Peyer's patch (tissue), 4 donors: ENCODE results near the gene SNTG2. TPM values are rescaled to one million over a fixed set of nuclear protein-coding genes. Genes with fewer than 3 reads are reported as not detected.

ENCODE experiments used
- DNase-seq, 3 donors: peaks; one replicate each; pipeline ENCODE4 v3.0.0-alpha.2; 2017 to 2019
- H3K27ac ChIP-seq, 4 donors: fragments of 200-600 bp; sonication (generic); one replicate each; pipeline ENCODE4 v1.5.1; 2016 to 2019
- H3K27me3 ChIP-seq, 2 donors: fragments of 200-600 bp; sonication (generic); one replicate each; pipeline ENCODE4 v1.5.1; 2019
- H3K36me3 ChIP-seq, 3 donors: fragments of 200-600 bp; sonication (generic); one replicate each; pipeline ENCODE4 v1.5.1; 2016 to 2019
- H3K4me1 ChIP-seq, 4 donors: fragments of 200-600 bp; sonication (generic); one replicate each; pipeline ENCODE4 v1.5.1; 2016 to 2019
- H3K4me3 ChIP-seq, 4 donors: fragments of 200-600 bp; sonication (generic); 1 replicate in 3 of 4; 2 replicates in 1 of 4; pipeline ENCODE4 v1.5.1; 2016 to 2019; ENCODE audit warnings: mild to moderate bottlenecking in 1 of 4
- H3K9me3 ChIP-seq, 4 donors: fragments of 200-600 bp; sonication (generic); one replicate each; pipeline ENCODE4 v1.5.1; 2016 to 2019; ENCODE audit warnings: mild to moderate bottlenecking in 1 of 4
- POLR2A ChIP-seq, 2 donors: fragments of 450-650 bp; IDR thresholded peaks; one replicate each; pipeline ENCODE4 v1.5.1; 2017; ENCODE audit warnings: antibody characterized with exemption in 2 of 2, mild to moderate bottlenecking in 2 of 2, moderate library complexity in 2 of 2
- total RNA-seq, 4 donors: library from RNA; depleted of rRNA; stranded (reverse); fragments of >200 nt; gene quantifications; one replicate each; pipeline ENCODE4 v1.1.0, GENCODE V29; 2016
- TF ChIP-seq, protein P1 (sequence below), 6 experiments: fragments of 450-650 bp in 4 of 6; fragments of 200-600 bp in 2 of 6; sonication (generic) in 1 of 6; IDR thresholded peaks; one replicate each; pipeline ENCODE4 v1.5.1; 2017 to 2019; ENCODE audit warnings: antibody characterized with exemption in 6 of 6, mild to moderate bottlenecking in 3 of 6, moderate library complexity in 1 of 6

The SNTG2 gene
- total RNA-seq, 4 donors from 2014 or later: 1.8 to 65.2 (median 3.9) TPM

DNA sequence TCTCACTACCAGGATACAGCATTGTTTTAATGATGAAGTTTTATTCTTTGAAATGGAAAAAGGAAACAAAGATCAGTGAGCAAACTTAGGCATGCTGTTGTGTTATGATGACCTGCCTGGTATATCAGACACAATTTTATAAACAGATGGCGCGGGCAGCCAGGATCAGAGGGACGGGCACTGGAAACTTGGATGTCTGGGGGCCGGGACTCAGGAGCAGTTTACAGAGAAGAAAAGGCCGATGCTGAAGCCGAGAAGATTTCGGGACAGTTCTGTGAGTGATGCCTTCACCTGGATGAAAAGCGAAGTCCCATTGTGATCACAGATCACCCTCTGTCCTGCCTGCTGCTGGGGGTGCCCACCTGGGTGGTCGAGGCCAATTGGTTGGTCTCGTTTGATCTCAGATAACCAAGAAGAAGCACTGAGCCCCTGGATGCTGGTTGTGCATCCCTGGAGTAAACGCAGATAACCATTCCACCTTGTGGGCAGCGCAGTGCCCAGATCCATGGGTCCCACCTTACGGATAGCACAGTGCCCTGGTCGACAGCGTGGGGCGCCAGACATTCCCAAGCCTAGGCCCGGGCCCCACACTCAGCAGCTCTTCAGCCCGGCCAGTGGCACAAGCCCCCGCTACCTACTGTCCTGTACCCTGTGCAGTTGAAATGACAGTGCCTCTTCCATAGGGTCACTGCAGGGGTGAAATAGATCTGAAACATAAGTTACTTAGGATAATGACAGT is 279.7 kb downstream of the SNTG2 start:
- H3K27ac ChIP-seq: no peak overlapping the region
- no peaks in the 10 kb centered on the region for H3K4me1 ChIP-seq
- H3K9me3 ChIP-seq: no peaks in the 10 kb centered on the region
- no peaks in the 10 kb centered on the region for H3K27me3 ChIP-seq
- no peak for DNase-seq
- TF ChIP-seq, protein P1, sequence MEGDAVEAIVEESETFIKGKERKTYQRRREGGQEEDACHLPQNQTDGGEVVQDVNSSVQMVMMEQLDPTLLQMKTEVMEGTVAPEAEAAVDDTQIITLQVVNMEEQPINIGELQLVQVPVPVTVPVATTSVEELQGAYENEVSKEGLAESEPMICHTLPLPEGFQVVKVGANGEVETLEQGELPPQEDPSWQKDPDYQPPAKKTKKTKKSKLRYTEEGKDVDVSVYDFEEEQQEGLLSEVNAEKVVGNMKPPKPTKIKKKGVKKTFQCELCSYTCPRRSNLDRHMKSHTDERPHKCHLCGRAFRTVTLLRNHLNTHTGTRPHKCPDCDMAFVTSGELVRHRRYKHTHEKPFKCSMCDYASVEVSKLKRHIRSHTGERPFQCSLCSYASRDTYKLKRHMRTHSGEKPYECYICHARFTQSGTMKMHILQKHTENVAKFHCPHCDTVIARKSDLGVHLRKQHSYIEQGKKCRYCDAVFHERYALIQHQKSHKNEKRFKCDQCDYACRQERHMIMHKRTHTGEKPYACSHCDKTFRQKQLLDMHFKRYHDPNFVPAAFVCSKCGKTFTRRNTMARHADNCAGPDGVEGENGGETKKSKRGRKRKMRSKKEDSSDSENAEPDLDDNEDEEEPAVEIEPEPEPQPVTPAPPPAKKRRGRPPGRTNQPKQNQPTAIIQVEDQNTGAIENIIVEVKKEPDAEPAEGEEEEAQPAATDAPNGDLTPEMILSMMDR (IDR thresholded peaks at IDR 0.05): no peak
- no peak for TF ChIP-seq POLR2A (IDR thresholded peaks at IDR 0.05)
- no peaks in the 10 kb centered on the region for H3K36me3 ChIP-seq
- no peak overlapping the region for H3K4me3 ChIP-seq

DNA sequence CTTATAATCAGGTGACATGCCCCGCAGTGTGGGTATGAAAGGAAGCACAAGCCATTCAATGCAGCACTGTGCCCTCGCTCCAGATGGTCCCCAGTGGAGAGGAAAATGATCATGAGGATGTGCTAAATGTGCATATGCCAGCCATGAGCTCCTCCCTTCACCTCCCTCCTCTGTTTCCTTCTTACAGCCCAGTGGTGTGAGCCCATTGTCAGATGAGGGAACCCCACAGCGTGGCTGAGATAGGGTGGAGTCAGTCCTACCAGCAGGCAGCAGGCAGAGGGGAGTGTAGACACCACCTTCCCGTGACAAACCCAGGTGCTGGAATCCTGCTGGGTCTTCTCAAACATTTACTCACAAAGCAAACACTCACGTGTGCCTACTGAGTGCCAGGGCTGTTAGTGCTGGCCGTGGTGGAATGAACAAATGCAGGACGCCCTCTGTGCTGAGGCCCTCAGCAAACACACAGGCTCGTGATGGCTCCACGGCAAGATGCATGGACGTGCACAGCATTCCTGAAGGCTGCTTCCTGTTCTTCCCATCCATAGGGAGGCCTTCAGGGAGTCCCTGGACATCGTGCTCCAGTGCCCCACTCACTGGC is 280.9 kb downstream of the SNTG2 start:
- Histone ChIP-seq H3K4me3 (no peak overlapping the region), H3K27me3 (no peaks in the 10 kb centered on the region), H3K9me3 (no peaks in the 10 kb centered on the region), H3K27ac (no peak overlapping the region), H3K4me1 (no peaks in the 10 kb centered on the region), H3K36me3 (no peaks in the 10 kb centered on the region)
- DNase-seq: no peak
- TF ChIP-seq POLR2A (IDR thresholded peaks at IDR 0.05): no peak
- TF ChIP-seq, protein P1 (IDR thresholded peaks at IDR 0.05): no peak

DNA sequence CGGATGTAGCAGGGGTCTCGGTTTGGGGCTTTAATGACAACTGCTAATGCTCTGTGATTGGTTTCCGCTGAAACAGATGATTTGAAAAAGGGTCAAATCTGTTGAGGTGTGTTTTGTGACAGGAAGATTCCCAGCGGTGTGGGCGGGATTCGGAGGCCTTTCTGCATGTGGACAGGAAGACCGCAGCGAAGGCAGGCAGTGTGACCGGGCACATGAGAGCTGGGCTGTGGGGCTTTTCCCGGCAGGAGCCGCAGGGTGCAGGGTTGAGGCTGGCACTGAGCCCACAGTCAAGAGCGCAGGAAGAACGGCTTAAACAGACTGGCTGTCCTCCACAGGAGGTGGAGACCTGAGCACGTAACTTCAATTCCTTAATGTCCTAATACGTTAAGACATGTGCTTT is 282.6 kb downstream of the SNTG2 start:
- Histone ChIP-seq H3K4me3 (no peak overlapping the region), H3K36me3 (no peaks in the 10 kb centered on the region), H3K27ac (no peak overlapping the region), H3K27me3 (no peaks in the 10 kb centered on the region), H3K9me3 (no peaks in the 10 kb centered on the region), H3K4me1 (no peaks in the 10 kb centered on the region)
- TF ChIP-seq, protein P1 (IDR thresholded peaks at IDR 0.05): no peak
- TF ChIP-seq POLR2A (IDR thresholded peaks at IDR 0.05): no peak
- no peak for DNase-seq

DNA sequence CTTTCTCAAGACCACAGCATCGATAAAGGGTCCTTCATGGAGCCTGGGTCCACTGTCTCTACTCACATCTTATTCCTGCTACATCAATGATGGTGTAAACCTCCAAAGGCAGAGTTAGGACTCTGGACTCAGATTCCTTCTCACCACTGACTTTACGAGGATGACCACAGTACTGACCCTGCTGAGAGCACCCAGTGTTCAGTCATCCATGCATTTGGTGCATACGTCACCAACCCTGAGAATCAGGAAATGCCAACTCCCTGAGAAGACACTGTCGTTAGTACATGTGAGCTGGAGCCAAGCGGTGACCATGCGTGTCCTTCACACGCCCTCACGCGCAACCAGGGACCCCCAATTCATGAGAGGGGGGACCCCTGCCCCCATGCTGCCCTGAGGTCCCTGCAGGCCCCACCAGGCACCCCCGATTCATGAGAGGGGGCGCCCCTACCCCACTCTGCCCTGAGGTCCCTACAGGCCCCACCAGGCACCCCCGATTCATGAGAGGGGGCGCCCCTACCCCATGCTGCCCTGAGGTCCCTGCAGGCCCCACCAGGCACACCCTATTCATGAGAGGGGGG is 284.2 kb downstream of the SNTG2 start:
- Histone ChIP-seq H3K4me3 (no peak overlapping the region), H3K36me3 (no peaks in the 10 kb centered on the region), H3K9me3 (no peaks in the 10 kb centered on the region), H3K4me1 (no peaks in the 10 kb centered on the region), H3K27ac (no peak overlapping the region), H3K27me3 (no peaks in the 10 kb centered on the region)
- no peak for TF ChIP-seq POLR2A (IDR thresholded peaks at IDR 0.05)
- TF ChIP-seq, protein P1 (IDR thresholded peaks at IDR 0.05): no peak
- no peak for DNase-seq

DNA sequence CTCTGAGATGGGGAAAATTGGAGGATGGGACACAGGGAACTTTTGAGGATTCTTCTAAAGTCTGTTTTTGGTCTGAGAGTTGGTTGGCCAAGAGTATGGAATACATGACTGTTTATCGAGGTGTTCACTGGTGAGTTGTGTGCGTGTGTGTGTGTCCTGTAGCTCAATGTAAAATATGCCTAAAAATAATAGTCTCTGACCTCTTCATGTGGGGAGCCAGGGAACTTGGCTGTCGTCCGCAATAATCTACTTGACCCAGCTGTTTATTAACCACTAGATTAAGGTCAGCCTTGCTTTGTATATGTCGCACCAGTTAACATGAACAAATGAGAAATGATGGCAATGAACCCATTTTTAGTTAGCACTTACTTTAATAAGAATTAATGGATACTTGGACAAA is 285.2 kb downstream of the SNTG2 start:
- TF ChIP-seq, protein P1 (IDR thresholded peaks at IDR 0.05): no peak
- TF ChIP-seq POLR2A (IDR thresholded peaks at IDR 0.05): no peak
- H3K4me3 ChIP-seq: no peak overlapping the region
- H3K27me3 ChIP-seq: no peaks in the 10 kb centered on the region
- no peak overlapping the region for H3K27ac ChIP-seq
- no peak for DNase-seq
- H3K9me3 ChIP-seq: no peaks in the 10 kb centered on the region
- no peaks in the 10 kb centered on the region for H3K36me3 ChIP-seq
- no peaks in the 10 kb centered on the region for H3K4me1 ChIP-seq
